Lower leg skin (tissue), 3 donors: ENCODE results near the gene VPS13D.

ENCODE experiments used
- CTCF ChIP-seq, 3 donors: fragments of 450-650 bp; IDR thresholded peaks; one replicate each; pipeline ENCODE4 v1.5.1; 2016; ENCODE audit warnings: antibody characterized with exemption in 3 of 3, mild to moderate bottlenecking in 3 of 3, moderate library complexity in 2 of 3
- POLR2A ChIP-seq, 2 donors: fragments of 450-650 bp; IDR thresholded peaks; one replicate each; pipeline ENCODE4 v1.6.1; 2016 to 2017; ENCODE audit warnings: antibody characterized with exemption in 2 of 2, mild to moderate bottlenecking in 1 of 2, moderate library complexity in 1 of 2

- TF ChIP-seq CTCF (IDR thresholded peaks at IDR 0.05), result no peak
- no peak for TF ChIP-seq POLR2A (IDR thresholded peaks at IDR 0.05)
These were observed 187.6 kb downstream of the VPS13D start for GRCh38 chr1:12417389-12417788.
